Gastrocnemius medialis (tissue), 4 donors: ENCODE data around the gene CRISP2. TPM values are rescaled to one million over a fixed set of nuclear protein-coding genes. Genes with fewer than 3 reads are reported as not detected.

Experiments used
- ATAC-seq, 2 donors: fragments of 150-250 bp; one replicate each; pipeline ENCODE4 v1.9.1; 2016
- DNase-seq, 2 donors: peaks; one replicate each; pipeline ENCODE4 v3.0.0-alpha.2; 2019
- H3K27ac ChIP-seq, 4 donors: fragments of 200-600 bp; sonication (generic); 1 replicate in 1 of 4; 2 replicates in 3 of 4; pipeline ENCODE4 v1.5.1; 2016 to 2018; ENCODE audit warnings: mild to moderate bottlenecking in 2 of 4, moderate library complexity in 1 of 4
- H3K27me3 ChIP-seq, 3 donors: fragments of 200-600 bp; sonication (generic) in 2 of 3; 1 replicate in 1 of 3; 2 replicates in 2 of 3; pipeline versions ENCODE4 v1.5.1 to v1.6.0; 2016 to 2019; ENCODE audit warnings: mild to moderate bottlenecking in 1 of 3, moderate library complexity in 1 of 3
- H3K36me3 ChIP-seq, 2 donors: fragments of 200-600 bp; sonication (generic) in 1 of 2; one replicate each; pipeline ENCODE4 v1.5.1; 2017 to 2018
- H3K4me1 ChIP-seq, 2 donors: fragments of 200-600 bp; sonication (generic) in 1 of 2; one replicate each; pipeline ENCODE4 v1.5.1; 2016 to 2017; ENCODE audit warnings: mild to moderate bottlenecking in 2 of 2
- H3K4me3 ChIP-seq, 4 donors: fragments of 200-600 bp; sonication (generic) in 3 of 4; 1 replicate in 1 of 4; 2 replicates in 3 of 4; pipeline ENCODE4 v1.5.1; 2016 to 2019; ENCODE audit warnings: mild to moderate bottlenecking in 2 of 4
- H3K9me3 ChIP-seq, 3 donors: fragments of 200-600 bp; sonication (generic) in 2 of 3; 1 replicate in 1 of 3; 2 replicates in 2 of 3; pipeline ENCODE4 v1.5.1; 2016 to 2019
- CTCF ChIP-seq, 5 experiments: fragments of 450-650 bp in 3 of 5; fragments of 200-600 bp in 2 of 5; sonication (generic) in 2 of 5; IDR thresholded peaks in 4 of 5; conservative IDR thresholded peaks in 1 of 5; 1 replicate in 4 of 5; 2 replicates in 1 of 5; pipeline ENCODE4 v1.5.1; 2016 to 2019; ENCODE audit warnings: antibody characterized with exemption in 5 of 5, mild to moderate bottlenecking in 3 of 5, moderate library complexity in 3 of 5
- POLR2A ChIP-seq, 2 donors: fragments of 450-650 bp; IDR thresholded peaks; one replicate each; pipeline ENCODE4 v1.6.1; 2017; ENCODE audit warnings: antibody characterized with exemption in 2 of 2, mild to moderate bottlenecking in 2 of 2, moderate library complexity in 2 of 2
- in situ Hi-C, 4 donors: fragments of 200-750 bp; cut with MboI; loops; one replicate each; pipeline versions ENCODE4 v1.15.0 to v1.8.0; 2017; ENCODE audit warnings: low sequenced_read_pairs in 4 of 4
- intact Hi-C: fragments of 100-400 bp; cut with DNase I; formaldehyde crosslinking; loops from one replicate; pipeline ENCODE4 v1.15.1; 2023; ENCODE audit warnings: low total_unique reads
- total RNA-seq, 4 donors: library from RNA; depleted of rRNA; stranded (reverse); fragments of >200 nt; gene quantifications; one replicate each; pipeline versions ENCODE4 v1.1.0 to v1.2.3, GENCODE V29; 2016

The CRISP2 gene
- total RNA-seq, 4 donors from 2014 or later = not detected

- Histone ChIP-seq H3K36me3 (no peaks in the 10 kb centered on the region), H3K4me1 (no peaks in the 10 kb centered on the region), H3K27me3 (no peaks in the 10 kb centered on the region), H3K27ac (no peak overlapping the region), H3K9me3 (no peaks in the 10 kb centered on the region), H3K4me3 (no peak overlapping the region)
- DNase-seq (no peak), ATAC-seq (no peak)
- intact Hi-C loops = no loop called here
- TF ChIP-seq POLR2A (IDR thresholded peaks at IDR 0.05) (no peak), CTCF (IDR thresholded peaks at IDR 0.05 in 4 of 5, conservative IDR thresholded peaks at IDR 0.05 in 1 of 5) (no peak)
- in situ Hi-C loops = no loop called here
Measured at GRCh38 chr6:49653942-49654341, 59.4 kb downstream of the CRISP2 start.

DNA sequence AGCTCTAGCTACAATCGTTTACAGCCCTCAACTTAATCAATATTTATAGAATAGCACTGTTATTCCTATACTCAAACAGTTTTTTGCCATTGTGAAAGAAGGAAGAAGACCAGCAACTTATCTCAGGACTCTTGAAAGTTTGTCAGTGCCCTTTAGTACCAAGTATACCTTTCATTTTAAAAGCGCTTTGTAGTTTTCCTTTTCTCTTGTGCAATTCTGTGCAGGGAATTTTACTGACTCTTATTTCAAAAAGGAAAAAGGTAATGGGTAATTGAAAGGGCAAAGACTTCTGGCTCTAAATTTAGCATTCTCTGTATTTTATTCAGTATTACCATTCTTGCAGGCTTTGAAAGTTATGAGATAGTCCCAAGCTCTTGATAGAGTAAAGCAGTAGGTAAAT, 59.9 kb downstream of the CRISP2 start:
- Histone ChIP-seq H3K27ac (no peak overlapping the region), H3K9me3 (no peaks in the 10 kb centered on the region), H3K4me1 (no peaks in the 10 kb centered on the region), H3K36me3 (no peaks in the 10 kb centered on the region), H3K4me3 (no peak overlapping the region), H3K27me3 (no peaks in the 10 kb centered on the region)
- in situ Hi-C loops (no loop called here), intact Hi-C loops (no loop called here)
- no peak for DNase-seq
- no peak for TF ChIP-seq POLR2A (IDR thresholded peaks at IDR 0.05)
- TF ChIP-seq CTCF (IDR thresholded peaks at IDR 0.05 in 4 of 5, conservative IDR thresholded peaks at IDR 0.05 in 1 of 5) = no peak
- no peak for ATAC-seq

DNA sequence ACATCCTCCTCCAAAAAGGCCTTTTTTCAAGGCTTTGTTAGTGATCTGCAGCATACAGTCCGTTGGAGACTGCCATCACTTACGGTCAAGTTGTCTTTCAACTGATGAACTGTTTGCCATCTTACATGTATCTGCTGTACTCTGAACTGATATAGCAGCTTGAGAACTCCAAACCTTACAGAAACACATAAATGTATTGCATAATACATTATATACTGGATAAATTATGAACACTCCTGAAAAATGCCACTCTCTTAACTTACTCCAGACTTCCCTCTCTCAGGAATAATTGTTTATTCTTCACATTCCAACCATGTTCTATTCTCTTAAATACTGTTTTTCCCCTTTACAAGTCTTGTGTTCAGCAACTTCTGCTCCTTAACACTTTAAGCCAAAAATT, 62.1 kb downstream of the CRISP2 start:
- ATAC-seq (no peak), DNase-seq (no peak)
- no peaks in the 10 kb centered on the region for H3K4me1 ChIP-seq
- intact Hi-C loops (no loop called here), in situ Hi-C loops (no loop called here)
- no peaks in the 10 kb centered on the region for H3K27me3 ChIP-seq
- H3K36me3 ChIP-seq = no peaks in the 10 kb centered on the region
- H3K9me3 ChIP-seq = no peaks in the 10 kb centered on the region
- TF ChIP-seq CTCF (IDR thresholded peaks at IDR 0.05 in 4 of 5, conservative IDR thresholded peaks at IDR 0.05 in 1 of 5) (no peak), POLR2A (IDR thresholded peaks at IDR 0.05) (no peak)
- no peak overlapping the region for H3K27ac ChIP-seq
- no peak overlapping the region for H3K4me3 ChIP-seq

- ATAC-seq (no peak), DNase-seq (no peak)
- H3K27ac ChIP-seq = no peak overlapping the region
- TF ChIP-seq POLR2A (IDR thresholded peaks at IDR 0.05) (no peak), CTCF (IDR thresholded peaks at IDR 0.05 in 4 of 5, conservative IDR thresholded peaks at IDR 0.05 in 1 of 5) (no peak)
- no peaks in the 10 kb centered on the region for H3K9me3 ChIP-seq
- no peaks in the 10 kb centered on the region for H3K4me1 ChIP-seq
- H3K4me3 ChIP-seq = no peak overlapping the region
- H3K27me3 ChIP-seq = no peaks in the 10 kb centered on the region
- intact Hi-C loops (no loop called here), in situ Hi-C loops (no loop called here)
- no peaks in the 10 kb centered on the region for H3K36me3 ChIP-seq
Measured at GRCh38 chr6:49649988-49650387, 63.4 kb downstream of the CRISP2 start.

GRCh38 chr6:49648036-49648435, 65.3 kb downstream of the CRISP2 start:
- no peak overlapping the region for H3K4me3 ChIP-seq
- DNase-seq (no peak), ATAC-seq (no peak)
- H3K9me3 ChIP-seq = no peaks in the 10 kb centered on the region
- in situ Hi-C loops = no loop called here
- TF ChIP-seq POLR2A (IDR thresholded peaks at IDR 0.05) (no peak), CTCF (IDR thresholded peaks at IDR 0.05 in 4 of 5, conservative IDR thresholded peaks at IDR 0.05 in 1 of 5) (no peak)
- H3K27ac ChIP-seq = no peak overlapping the region
- no peaks in the 10 kb centered on the region for H3K4me1 ChIP-seq
- H3K27me3 ChIP-seq = no peaks in the 10 kb centered on the region
- H3K36me3 ChIP-seq = no peaks in the 10 kb centered on the region
- intact Hi-C loops = no loop called here
